IMR-90 (cell line): ENCODE data around the gene RIT1. TPM values are rescaled to one million over a fixed set of nuclear protein-coding genes. Genes with fewer than 3 reads are reported as not detected.

Source experiments
- ATAC-seq: fragments of 200-7000 bp; cut with Tn5 transposase; 2 replicates; pipeline ENCODE4 v1.9.1; 2020; ENCODE audit warnings: low read depth, mild to moderate bottlenecking, moderate library complexity
- BruUV-seq: library from RNA; stranded (reverse); fragments of 400-500 nt; replicated peaks from 2 replicates; lab custom pipeline; 2021; lab: Mats Ljungman, UMichigan
- CTCF ChIA-PET: fragments of 300-600 bp; formaldehyde crosslinking; extraction: SDS; loops from one replicate; lab custom pipeline; 2021; ENCODE audit warnings: antibody characterized with exemption; lab: Yijun Ruan, JAX
- POLR2A ChIA-PET: fragments of 300-600 bp; sonication (Branson Sonifier 250); formaldehyde crosslinking; loops from one replicate; lab custom pipeline; 2022; ENCODE audit warnings: antibody characterized with exemption; ENCODE audit not compliant: unreplicated experiment; lab: Charles Lee
- DNase-seq: peaks from one replicate; pipeline ENCODE4 v3.0.0; 2013
- H2AFZ ChIP-seq: replicated peaks from 2 replicates; pipeline ENCODE3; 2013; ENCODE audit warnings: low read length, mild to moderate bottlenecking; ENCODE audit not compliant: poor library complexity
- H2AK5ac ChIP-seq: 2 replicates; pipeline ENCODE4 v1.6.1; 2013; ENCODE audit warnings: low read depth, low read length, inconsistent platforms
- H2AK9ac ChIP-seq: replicated peaks from 2 replicates; pipeline ENCODE3; 2013; ENCODE audit warnings: mild to moderate bottlenecking, low read depth, low read length, moderate library complexity; ENCODE audit not compliant: poor library complexity
- H2BK120ac ChIP-seq: 2 replicates; pipeline ENCODE4 v1.6.1; 2013; ENCODE audit warnings: low read depth, low read length, inconsistent platforms
- H2BK15ac ChIP-seq: 3 replicates; pipeline ENCODE4 v1.6.1; 2013; ENCODE audit warnings: low read depth, low read length, inconsistent platforms
- H2BK20ac ChIP-seq: 2 replicates; pipeline ENCODE4 v1.6.1; 2013; ENCODE audit warnings: low read depth, mild to moderate bottlenecking, inconsistent platforms, low read length, moderate library complexity
- H2BK5ac ChIP-seq: 2 replicates; pipeline ENCODE4 v1.6.1; 2013; ENCODE audit warnings: mild to moderate bottlenecking, low read depth, low read length, inconsistent platforms; ENCODE audit not compliant: poor library complexity, severe bottlenecking
- H3K14ac ChIP-seq: replicated peaks from 2 replicates; pipeline ENCODE4 v1.6.1; 2013; ENCODE audit warnings: low read depth, low read length, inconsistent platforms
- H3K18ac ChIP-seq: 2 replicates; pipeline ENCODE4 v1.6.1; 2013; ENCODE audit warnings: low read depth, low read length, control low read depth
- H3K23ac ChIP-seq: 2 replicates; pipeline ENCODE4 v1.6.1; 2013; ENCODE audit warnings: low read depth, low read length, inconsistent platforms
- H3K27ac ChIP-seq: 2 replicates; pipeline ENCODE4 v1.5.1; 2013; ENCODE audit warnings: mild to moderate bottlenecking, control low read depth, low read length; ENCODE audit not compliant: insufficient read depth
- H3K27me3 ChIP-seq: 2 replicates; pipeline ENCODE4 v1.6.1; 2013; ENCODE audit warnings: low read length; ENCODE audit not compliant: control insufficient read depth, insufficient read depth
- H3K36me3 ChIP-seq: 2 replicates; pipeline ENCODE4 v1.6.1; 2013; ENCODE audit warnings: low read length, mixed read lengths; ENCODE audit not compliant: control insufficient read depth, insufficient read depth
- H3K4ac ChIP-seq: 2 replicates; pipeline ENCODE4 v1.6.1; 2013; ENCODE audit warnings: low read depth, low read length, inconsistent platforms
- H3K4me1 ChIP-seq: 2 replicates; pipeline ENCODE4 v1.6.1; 2013; ENCODE audit warnings: low read length, mixed read lengths; ENCODE audit not compliant: control insufficient read depth, insufficient read depth
- H3K4me2 ChIP-seq: 2 replicates; pipeline ENCODE4 v1.6.1; 2013; ENCODE audit warnings: low read depth, mild to moderate bottlenecking, control low read depth, low read length, moderate library complexity
- H3K4me3 ChIP-seq: 2 replicates; pipeline ENCODE4 v1.5.1; 2013; ENCODE audit warnings: low read depth, mild to moderate bottlenecking, control low read depth, low read length, moderate library complexity; ENCODE audit not compliant: insufficient read depth
- H3K56ac ChIP-seq: 2 replicates; pipeline ENCODE4 v1.6.1; 2013; ENCODE audit warnings: low read length, inconsistent platforms; ENCODE audit not compliant: insufficient read depth; ENCODE audit errors: extremely low read depth
- H3K79me1 ChIP-seq, 2 experiments: 2 replicates each; pipeline ENCODE4 v1.6.1; 2013; ENCODE audit warnings: low read length in 2 of 2, inconsistent platforms in 1 of 2, low read depth in 1 of 2
- H3K9ac ChIP-seq: 2 replicates; pipeline ENCODE4 v1.6.1; 2013; ENCODE audit warnings: low read depth, low read length, control low read depth
- H3K9me1 ChIP-seq: 2 replicates; pipeline ENCODE4 v1.6.1; 2013; ENCODE audit warnings: low read length, inconsistent platforms; ENCODE audit not compliant: insufficient read depth
- H3K9me3 ChIP-seq: 2 replicates; pipeline ENCODE4 v1.6.1; 2013; ENCODE audit warnings: low read length; ENCODE audit not compliant: control insufficient read depth, insufficient read depth
- H4K20me1 ChIP-seq: 2 replicates; pipeline ENCODE4 v1.6.1; 2013; ENCODE audit warnings: low read length, inconsistent platforms; ENCODE audit not compliant: insufficient read depth
- H4K5ac ChIP-seq: 2 replicates; pipeline ENCODE4 v1.6.1; 2013; ENCODE audit warnings: mild to moderate bottlenecking, low read depth, low read length, control low read depth
- H4K8ac ChIP-seq, 2 experiments: 2 replicates each; pipeline ENCODE4 v1.6.1; 2013; ENCODE audit warnings: low read depth in 2 of 2, low read length in 2 of 2, control low read depth in 1 of 2, inconsistent platforms in 1 of 2
- H4K91ac ChIP-seq: 2 replicates; pipeline ENCODE4 v1.6.1; 2013; ENCODE audit warnings: low read depth, low read length, inconsistent platforms; ENCODE audit not compliant: insufficient read depth
- MAZ ChIP-seq: IDR thresholded peaks from 2 replicates; pipeline ENCODE4 v1.6.1; 2012; ENCODE audit warnings: low read depth, mild to moderate bottlenecking, low read length, improper control_type of control experiment, moderate library complexity, borderline replicate concordance
- NFE2L2 ChIP-seq: fragments of 150-350 bp; IDR thresholded peaks from 2 replicates; pipeline ENCODE4 v1.6.1; 2016; ENCODE audit warnings: low read depth, mild to moderate bottlenecking, low read length
- WGBS, 2 experiments: methylation state at CpG; one replicate each; pipeline versions ENCODE4 v1.1.5 to v1.1.7; 2013; ENCODE audit warnings: missing lambda C conversion rate in 2 of 2; ENCODE audit not compliant: insufficient read length in 1 of 2; ENCODE audit errors: extremely low coverage in 2 of 2; 5-methylcytosine and 5-hydroxymethylcytosine counted together
- dilution Hi-C: fragments of 300-500 bp; cut with HindIII; formaldehyde crosslinking; loops from one replicate; pipeline ENCODE4 v1.14.3; 2018; ENCODE audit warnings: low sequenced_read_pairs; ENCODE audit not compliant: unreplicated experiment
- in situ Hi-C: fragments of 300-500 bp; cut with MboI; formaldehyde crosslinking; loops from 3 replicates; pipeline ENCODE4 v1.14.3; 2019; ENCODE audit warnings: low sequenced_read_pairs, inconsistent platforms, mixed read lengths
- intact Hi-C: fragments of 100-400 bp; cut with micrococcal nuclease; formaldehyde crosslinking; loops from 2 replicates; pipeline ENCODE4 v1.10.0; 2022
- polyA plus RNA-seq, 3 experiments: library from polyadenylated mRNA; depleted of rRNA; stranded (reverse); fragments of >200 nt; gene quantifications; 2 replicates each; pipeline ENCODE4 v1.2.3, GENCODE V29; 2012; ENCODE audit warnings: low replicate concordance in 1 of 3
- total RNA-seq: library from RNA; depleted of rRNA; stranded (reverse); fragments of >200 nt; gene quantifications from 2 replicates; pipeline ENCODE4 v1.2.3, GENCODE V29; 2012

The RIT1 gene
- total and polyA plus RNA-seq, 2 of the 4 experiments (the other 2 are of a cell fraction): 29.6 to 46.8 TPM

- Histone ChIP-seq H2AK5ac (no peak overlapping the region), H3K36me3 (peaks cover 43% of the 10 kb centered on the region), H3K56ac (no peak overlapping the region), H4K5ac (no peak overlapping the region), H2BK20ac (peak overlapping the region; percentile 21; the same call in 1 of the 2 replicates), H3K18ac (no peak overlapping the region), H3K79me1 (peaks cover 27 to 51% of the 10 kb centered on the region in 2 experiments), H4K91ac (peak overlapping the region; percentile 13; the same call in 1 of the 2 replicates), H4K8ac (peak overlapping the region; percentile 4 to 49; a peak in 1 of 4 replicates), H3K14ac (peak overlapping the region; percentile 2; the same call in 1 of the 2 replicates), H3K23ac (peak overlapping the region; percentile 3; the same call in 1 of the 2 replicates), H2BK5ac (peak overlapping the region; percentile 79), H3K4me3 (peak overlapping the region; percentile 4; the same call in 1 of the 2 replicates), H3K4ac (peak overlapping the region; percentile 67), H3K27me3 (no peaks in the 10 kb centered on the region), H2AFZ (no peak overlapping the region), H3K9me3 (no peaks in the 10 kb centered on the region), H3K4me1 (peaks cover 5% of the 10 kb centered on the region; the same call in 1 of the 2 replicates), H2AK9ac (no peak overlapping the region), H3K27ac (peak overlapping the region; percentile 65; the same call in 1 of the 2 replicates), H2BK120ac (no peak overlapping the region; the same call in 1 of the 2 replicates), H3K9ac (peak overlapping the region; percentile 13; the same call in 1 of the 2 replicates), H3K4me2 (peak overlapping the region; percentile 80), H2BK15ac (no peak overlapping the region), H3K9me1 (peaks cover 2% of the 10 kb centered on the region; the same call in 1 of the 2 replicates), H4K20me1 (no peaks in the 10 kb centered on the region)
- ChIA-PET POLR2A (interaction anchor here (0.6 to 0.7 kb wide), 2 partner anchors 16 to 148 kb away, joined by 3 to 6 read pairs; no protein-coding TSS in a partner anchor), CTCF (interaction anchor here (0.6 kb wide), 1 partner anchor 98 kb away, joined by 3 read pairs; no protein-coding TSS in a partner anchor)
- DNase-seq: peak; percentile 65
- in situ Hi-C loops: no loop called here
- WGBS, 2 experiments: no CpG with 5 or more reads among the region's 4 CpGs
- peak; percentile 15; the same call in 1 of the 2 replicates for ATAC-seq
- TF ChIP-seq NFE2L2 (peak; percentile 85), MAZ (no peak)
- dilution Hi-C loops: no loop called here
- intact Hi-C loops: loop anchor here (2.0 kb wide), 1 partner anchor 53 kb away; the partner anchor contains the start of gene GON4L
- BruUV-seq: no TSS peak
Measured at GRCh38 chr1:155909894-155910293, 1.3 kb downstream of the RIT1 start.
